AG10803 (cell line): ENCODE measurements around the gene SGMS2.

Source experiments
- DNase-seq: peaks from one replicate; pipeline ENCODE4 v3.0.0; 2010; ENCODE audit warnings: low read depth
- H3K4me3 ChIP-seq: 2 replicates; pipeline ENCODE4 v1.5.1; 2011; ENCODE audit warnings: mild to moderate bottlenecking, low read length, control low read depth
- CTCF ChIP-seq: conservative IDR thresholded peaks from 2 replicates; pipeline ENCODE4 v1.5.1; 2011; ENCODE audit warnings: mild to moderate bottlenecking, low read length, control low read depth, inconsistent platforms

The SGMS2 gene

GRCh38 chr4:107814758-107815157 is 10.0 kb upstream of the SGMS2 start:
- H3K4me3 ChIP-seq: no peak overlapping the region
- TF ChIP-seq CTCF: no peak
- DNase-seq: no peak

- no peak overlapping the region for H3K4me3 ChIP-seq
- no peak for DNase-seq
- no peak for TF ChIP-seq CTCF
Observed at GRCh38 chr4:107815158-107815557, 9.6 kb upstream of the SGMS2 start.

GRCh38 chr4:107818301-107818910 is 6.3 kb upstream of the SGMS2 start:
- no peak for DNase-seq
- no peak overlapping the region for H3K4me3 ChIP-seq
- no peak for TF ChIP-seq CTCF

GRCh38 chr4:107823870-107824349 is 822 bp upstream of the SGMS2 start:
- peak overlapping the region; percentile 80 for H3K4me3 ChIP-seq
- DNase-seq: no peak
- no peak for TF ChIP-seq CTCF

GRCh38 chr4:107825072-107825824 is 516 bp downstream of the SGMS2 start:
- no peak for TF ChIP-seq CTCF
- DNase-seq: peak; percentile 44
- peak overlapping the region; percentile 80 for H3K4me3 ChIP-seq

- H3K4me3 ChIP-seq: peak overlapping the region; percentile 80
- no peak for DNase-seq
- no peak for TF ChIP-seq CTCF
Observed at GRCh38 chr4:107826421-107826980, 1.8 kb downstream of the SGMS2 start.
